ENCODE data around the gene SLC6A12. TPM values are rescaled to one million over a fixed set of nuclear protein-coding genes. Genes with fewer than 3 reads are reported as not detected.

Gene SLC6A12
- polyA plus RNA-seq, 1 donor from 2014 or later, result 0.15 TPM

DNA sequence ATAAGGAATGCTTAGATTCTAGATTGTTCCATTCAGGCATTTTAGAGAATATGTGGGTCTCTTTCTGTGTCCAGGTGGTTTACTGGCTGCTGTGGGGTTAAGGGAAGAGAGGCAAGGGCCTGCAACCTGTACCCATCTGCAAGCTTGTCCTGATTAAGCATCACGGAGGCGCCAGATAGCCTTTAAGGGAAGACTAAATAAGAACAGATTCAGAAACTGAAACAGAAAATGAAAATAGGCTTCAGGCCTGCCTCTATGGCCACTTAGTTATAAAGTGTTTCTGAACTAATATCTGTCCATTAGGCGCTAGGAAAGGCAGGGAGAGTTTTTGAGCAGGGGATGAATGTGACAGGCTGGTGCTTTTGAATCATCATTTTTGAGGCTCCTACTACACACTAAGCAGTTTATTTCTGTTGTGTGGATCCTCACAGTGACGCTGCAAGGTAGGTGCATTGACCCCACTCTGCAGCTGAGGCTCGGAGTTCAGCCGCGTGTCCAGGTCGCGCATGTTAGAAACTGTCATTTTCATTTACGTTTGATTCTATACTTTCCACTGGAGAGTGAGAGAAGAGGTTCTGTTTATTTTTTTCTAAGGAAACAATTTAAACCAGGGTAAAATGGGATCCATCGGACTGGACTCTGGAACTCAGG lies 47.4 kb downstream of the SLC6A12 start:
- no peak for TF ChIP-seq EZH2 (IDR thresholded peaks at IDR 0.05; ENCODE audit: borderline replicate concordance, insufficient read depth, low read length, poor library complexity, severe bottlenecking)
- TF ChIP-seq, protein P1, sequence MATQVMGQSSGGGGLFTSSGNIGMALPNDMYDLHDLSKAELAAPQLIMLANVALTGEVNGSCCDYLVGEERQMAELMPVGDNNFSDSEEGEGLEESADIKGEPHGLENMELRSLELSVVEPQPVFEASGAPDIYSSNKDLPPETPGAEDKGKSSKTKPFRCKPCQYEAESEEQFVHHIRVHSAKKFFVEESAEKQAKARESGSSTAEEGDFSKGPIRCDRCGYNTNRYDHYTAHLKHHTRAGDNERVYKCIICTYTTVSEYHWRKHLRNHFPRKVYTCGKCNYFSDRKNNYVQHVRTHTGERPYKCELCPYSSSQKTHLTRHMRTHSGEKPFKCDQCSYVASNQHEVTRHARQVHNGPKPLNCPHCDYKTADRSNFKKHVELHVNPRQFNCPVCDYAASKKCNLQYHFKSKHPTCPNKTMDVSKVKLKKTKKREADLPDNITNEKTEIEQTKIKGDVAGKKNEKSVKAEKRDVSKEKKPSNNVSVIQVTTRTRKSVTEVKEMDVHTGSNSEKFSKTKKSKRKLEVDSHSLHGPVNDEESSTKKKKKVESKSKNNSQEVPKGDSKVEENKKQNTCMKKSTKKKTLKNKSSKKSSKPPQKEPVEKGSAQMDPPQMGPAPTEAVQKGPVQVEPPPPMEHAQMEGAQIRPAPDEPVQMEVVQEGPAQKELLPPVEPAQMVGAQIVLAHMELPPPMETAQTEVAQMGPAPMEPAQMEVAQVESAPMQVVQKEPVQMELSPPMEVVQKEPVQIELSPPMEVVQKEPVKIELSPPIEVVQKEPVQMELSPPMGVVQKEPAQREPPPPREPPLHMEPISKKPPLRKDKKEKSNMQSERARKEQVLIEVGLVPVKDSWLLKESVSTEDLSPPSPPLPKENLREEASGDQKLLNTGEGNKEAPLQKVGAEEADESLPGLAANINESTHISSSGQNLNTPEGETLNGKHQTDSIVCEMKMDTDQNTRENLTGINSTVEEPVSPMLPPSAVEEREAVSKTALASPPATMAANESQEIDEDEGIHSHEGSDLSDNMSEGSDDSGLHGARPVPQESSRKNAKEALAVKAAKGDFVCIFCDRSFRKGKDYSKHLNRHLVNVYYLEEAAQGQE (IDR thresholded peaks at IDR 0.05; ENCODE audit: borderline replicate concordance), result no peak
- TF ChIP-seq TAF1 (IDR thresholded peaks at IDR 0.05; ENCODE audit: low read depth), result no peak
- no peak for TF ChIP-seq SMC3 (conservative IDR thresholded peaks at IDR 0.05; ENCODE audit: poor library complexity)
- TF ChIP-seq MXI1 (conservative IDR thresholded peaks at IDR 0.05; ENCODE audit: poor library complexity, severe bottlenecking), result no peak
- TF ChIP-seq, protein P2, sequence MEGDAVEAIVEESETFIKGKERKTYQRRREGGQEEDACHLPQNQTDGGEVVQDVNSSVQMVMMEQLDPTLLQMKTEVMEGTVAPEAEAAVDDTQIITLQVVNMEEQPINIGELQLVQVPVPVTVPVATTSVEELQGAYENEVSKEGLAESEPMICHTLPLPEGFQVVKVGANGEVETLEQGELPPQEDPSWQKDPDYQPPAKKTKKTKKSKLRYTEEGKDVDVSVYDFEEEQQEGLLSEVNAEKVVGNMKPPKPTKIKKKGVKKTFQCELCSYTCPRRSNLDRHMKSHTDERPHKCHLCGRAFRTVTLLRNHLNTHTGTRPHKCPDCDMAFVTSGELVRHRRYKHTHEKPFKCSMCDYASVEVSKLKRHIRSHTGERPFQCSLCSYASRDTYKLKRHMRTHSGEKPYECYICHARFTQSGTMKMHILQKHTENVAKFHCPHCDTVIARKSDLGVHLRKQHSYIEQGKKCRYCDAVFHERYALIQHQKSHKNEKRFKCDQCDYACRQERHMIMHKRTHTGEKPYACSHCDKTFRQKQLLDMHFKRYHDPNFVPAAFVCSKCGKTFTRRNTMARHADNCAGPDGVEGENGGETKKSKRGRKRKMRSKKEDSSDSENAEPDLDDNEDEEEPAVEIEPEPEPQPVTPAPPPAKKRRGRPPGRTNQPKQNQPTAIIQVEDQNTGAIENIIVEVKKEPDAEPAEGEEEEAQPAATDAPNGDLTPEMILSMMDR (IDR thresholded peaks at IDR 0.05; ENCODE audit: poor library complexity, severe bottlenecking), result no peak
- Histone ChIP-seq H3K9me3 (ENCODE audit: low read length) (no peaks in the 10 kb centered on the region), H3K4me2 (ENCODE audit: low read length) (no peak overlapping the region), H4K20me1 (ENCODE audit: insufficient read depth) (no peaks in the 10 kb centered on the region), H3K36me3 (ENCODE audit: insufficient read depth, low read length) (no peaks in the 10 kb centered on the region), H3K4me3 (ENCODE audit: low read length) (no peak overlapping the region), H3K9me2 (ENCODE audit: insufficient read depth, low read length) (no peaks in the 10 kb centered on the region), H3K79me2 (replicated peaks; ENCODE audit: insufficient read depth, low read length) (no peaks in the 10 kb centered on the region), H3F3A (ENCODE audit: insufficient read depth, low read length, poor library complexity, severe bottlenecking) (no peaks in the 10 kb centered on the region), H2AFZ (ENCODE audit: low read depth, low read length) (no peak overlapping the region), H3K27ac (ENCODE audit: low read length) (no peak overlapping the region), H3K27me3 (ENCODE audit: insufficient read depth, low read depth, low read length) (no peaks in the 10 kb centered on the region), H3K9ac (ENCODE audit: low read length) (no peak overlapping the region)

DNA sequence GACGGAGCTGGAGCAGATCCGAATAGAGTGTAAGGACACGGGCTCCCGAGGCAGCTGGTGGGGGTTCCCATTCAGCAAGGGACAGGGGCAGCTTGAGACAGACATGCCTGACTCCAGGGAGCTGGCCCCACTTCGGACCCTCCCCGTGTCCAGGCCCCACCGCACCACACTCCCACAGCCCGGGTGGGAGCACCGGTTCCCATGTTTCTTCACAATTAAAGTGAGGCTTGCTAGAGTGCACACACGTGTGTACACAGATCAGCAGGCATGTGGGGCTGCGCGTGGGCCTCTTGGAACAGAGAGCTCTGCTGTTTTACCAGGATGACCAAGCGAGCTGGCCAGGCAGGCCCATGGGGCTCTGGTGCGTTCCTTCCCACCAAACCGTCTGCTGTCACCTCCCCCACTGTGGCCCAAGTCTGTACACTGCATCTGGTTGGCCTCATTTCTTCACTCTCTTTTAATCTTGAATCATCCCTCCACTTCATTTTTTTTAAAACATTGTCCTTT lies 48.0 kb downstream of the SLC6A12 start:
- Histone ChIP-seq H3K36me3 (ENCODE audit: insufficient read depth, low read length) (no peaks in the 10 kb centered on the region), H3K27me3 (ENCODE audit: insufficient read depth, low read depth, low read length) (no peaks in the 10 kb centered on the region), H3K9me2 (ENCODE audit: insufficient read depth, low read length) (no peaks in the 10 kb centered on the region), H3K4me2 (ENCODE audit: low read length) (no peak overlapping the region), H3K9ac (ENCODE audit: low read length) (no peak overlapping the region), H3K79me2 (replicated peaks; ENCODE audit: insufficient read depth, low read length) (no peaks in the 10 kb centered on the region), H3F3A (ENCODE audit: insufficient read depth, low read length, poor library complexity, severe bottlenecking) (no peaks in the 10 kb centered on the region), H3K27ac (ENCODE audit: low read length) (no peak overlapping the region), H2AFZ (ENCODE audit: low read depth, low read length) (no peak overlapping the region), H3K9me3 (ENCODE audit: low read length) (no peaks in the 10 kb centered on the region), H3K4me3 (ENCODE audit: low read length) (no peak overlapping the region), H4K20me1 (ENCODE audit: insufficient read depth) (no peaks in the 10 kb centered on the region)
- TF ChIP-seq TAF1 (IDR thresholded peaks at IDR 0.05; ENCODE audit: low read depth), result no peak
- no peak for TF ChIP-seq POLR2AphosphoS5 (IDR thresholded peaks at IDR 0.05)
- TF ChIP-seq, protein P2 (IDR thresholded peaks at IDR 0.05; ENCODE audit: poor library complexity, severe bottlenecking), result no peak
- no peak for TF ChIP-seq EP300 (conservative IDR thresholded peaks at IDR 0.05; ENCODE audit: poor library complexity, severe bottlenecking)
- no peak for TF ChIP-seq SMC3 (conservative IDR thresholded peaks at IDR 0.05; ENCODE audit: poor library complexity)
- TF ChIP-seq, protein P1 (IDR thresholded peaks at IDR 0.05; ENCODE audit: borderline replicate concordance), result no peak
